A673 (cell line): ENCODE data around the gene SRI.

ENCODE experiments used
- EZH2 ChIP-seq: fragments of 200-600 bp; sonication (generic); IDR thresholded peaks from 2 replicates; pipeline ENCODE4 v1.6.1; 2017; ENCODE audit warnings: borderline replicate concordance, low read depth, mild to moderate bottlenecking, mixed read lengths, antibody characterized with exemption, low read length; ENCODE audit not compliant: poor library complexity, severe bottlenecking
- TF ChIP-seq, protein P1 (sequence below): fragments of 300-800, 200-600 bp; sonication (generic); conservative IDR thresholded peaks from 2 replicates; pipeline ENCODE4 v1.5.1; 2017; ENCODE audit warnings: low read depth, mild to moderate bottlenecking, antibody characterized with exemption, low read length, moderate library complexity, mixed read lengths

DNA sequence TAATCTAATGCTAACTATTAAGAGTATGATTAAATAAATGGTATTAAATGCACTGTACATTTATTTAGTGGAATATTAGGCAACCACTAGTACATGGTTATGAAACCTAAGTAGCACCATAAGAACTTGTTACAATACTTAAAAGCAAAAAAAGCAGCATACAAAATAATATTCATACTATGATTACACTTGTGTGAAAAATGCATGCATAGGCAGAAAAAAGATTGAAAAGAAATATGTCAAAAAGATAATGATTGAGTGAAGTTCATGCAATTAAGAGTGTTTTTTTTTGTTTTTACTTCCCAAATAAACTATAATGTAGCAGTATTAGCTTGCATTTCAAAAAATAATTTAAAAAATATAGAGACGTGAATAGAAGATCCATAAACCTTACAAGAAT lies 20.0 kb upstream of the SRI start:
- TF ChIP-seq, protein P1, sequence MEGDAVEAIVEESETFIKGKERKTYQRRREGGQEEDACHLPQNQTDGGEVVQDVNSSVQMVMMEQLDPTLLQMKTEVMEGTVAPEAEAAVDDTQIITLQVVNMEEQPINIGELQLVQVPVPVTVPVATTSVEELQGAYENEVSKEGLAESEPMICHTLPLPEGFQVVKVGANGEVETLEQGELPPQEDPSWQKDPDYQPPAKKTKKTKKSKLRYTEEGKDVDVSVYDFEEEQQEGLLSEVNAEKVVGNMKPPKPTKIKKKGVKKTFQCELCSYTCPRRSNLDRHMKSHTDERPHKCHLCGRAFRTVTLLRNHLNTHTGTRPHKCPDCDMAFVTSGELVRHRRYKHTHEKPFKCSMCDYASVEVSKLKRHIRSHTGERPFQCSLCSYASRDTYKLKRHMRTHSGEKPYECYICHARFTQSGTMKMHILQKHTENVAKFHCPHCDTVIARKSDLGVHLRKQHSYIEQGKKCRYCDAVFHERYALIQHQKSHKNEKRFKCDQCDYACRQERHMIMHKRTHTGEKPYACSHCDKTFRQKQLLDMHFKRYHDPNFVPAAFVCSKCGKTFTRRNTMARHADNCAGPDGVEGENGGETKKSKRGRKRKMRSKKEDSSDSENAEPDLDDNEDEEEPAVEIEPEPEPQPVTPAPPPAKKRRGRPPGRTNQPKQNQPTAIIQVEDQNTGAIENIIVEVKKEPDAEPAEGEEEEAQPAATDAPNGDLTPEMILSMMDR, result no peak
- no peak for TF ChIP-seq EZH2
